Endodermal cell (in vitro differentiated cells): ENCODE data around the gene GRHL1. TPM values are rescaled to one million over a fixed set of nuclear protein-coding genes. Genes with fewer than 3 reads are reported as not detected.

ENCODE experiments used
- DNase-seq: peaks from one replicate; pipeline ENCODE4 v3.0.0-alpha.2; 2017
- H3K27ac ChIP-seq: 2 replicates; pipeline ENCODE4 v1.5.1; 2013; ENCODE audit warnings: mild to moderate bottlenecking, low read depth, low read length, moderate library complexity
- H3K27me3 ChIP-seq: 2 replicates; pipeline ENCODE4 v1.6.1; 2013; ENCODE audit warnings: mild to moderate bottlenecking, low read length, moderate library complexity; ENCODE audit not compliant: insufficient read depth, control insufficient read depth, poor library complexity, severe bottlenecking
- H3K36me3 ChIP-seq: 2 replicates; pipeline ENCODE4 v1.7.0; 2013; ENCODE audit warnings: mild to moderate bottlenecking, low read length, moderate library complexity; ENCODE audit not compliant: control insufficient read depth, insufficient read depth
- H3K4me1 ChIP-seq: one replicate; pipeline ENCODE4 v1.7.0; 2013; ENCODE audit warnings: low read length; ENCODE audit not compliant: control insufficient read depth, insufficient read depth
- H3K4me3 ChIP-seq: 2 replicates; pipeline ENCODE4 v1.5.1; 2013; ENCODE audit warnings: mild to moderate bottlenecking, low read length, moderate library complexity
- H3K9ac ChIP-seq: 2 replicates; pipeline ENCODE4 v1.6.1; 2013; ENCODE audit warnings: mild to moderate bottlenecking, low read length, moderate library complexity; ENCODE audit not compliant: poor library complexity, severe bottlenecking; ENCODE audit errors: extremely low read depth
- H3K9me3 ChIP-seq: 2 replicates; pipeline ENCODE4 v1.6.1; 2013; ENCODE audit warnings: mild to moderate bottlenecking, low read length, moderate library complexity; ENCODE audit not compliant: control insufficient read depth
- H3K27ac Mint-ChIP-seq: 2 replicates; pipeline ENCODE4 v1.8.0; 2020; ENCODE audit warnings: mixed read lengths
- H3K27me3 Mint-ChIP-seq: 2 replicates; pipeline ENCODE4 v1.8.0; 2021; ENCODE audit warnings: mild to moderate bottlenecking, mixed read lengths; ENCODE audit not compliant: insufficient read depth
- H3K36me3 Mint-ChIP-seq: 2 replicates; pipeline ENCODE4 v1.8.0; 2020; ENCODE audit warnings: low read depth, mixed read lengths
- H3K4me1 Mint-ChIP-seq: 2 replicates; pipeline ENCODE4 v1.8.0; 2020; ENCODE audit warnings: mixed read lengths
- H3K4me3 Mint-ChIP-seq: 2 replicates; pipeline ENCODE4 v1.8.0; 2020; ENCODE audit warnings: mild to moderate bottlenecking, moderate library complexity, mixed read lengths
- H3K9me3 Mint-ChIP-seq: 2 replicates; pipeline ENCODE4 v1.8.0; 2020; ENCODE audit warnings: mild to moderate bottlenecking, mixed read lengths
- CTCF ChIP-seq: fragments of 200-600 bp; sonication (generic); conservative IDR thresholded peaks from 2 replicates; pipeline ENCODE4 v1.5.0; 2021; ENCODE audit warnings: antibody characterized with exemption, mild to moderate bottlenecking
- WGBS, 2 experiments: methylation state at CpG; one replicate each; pipeline versions ENCODE4 v1.1.5 to v1.1.7; 2013; ENCODE audit warnings: missing lambda C conversion rate in 2 of 2, mixed read lengths in 1 of 2; ENCODE audit not compliant: insufficient coverage in 1 of 2, insufficient read length in 1 of 2; 5-methylcytosine and 5-hydroxymethylcytosine counted together
- total RNA-seq, 2 donors: library from RNA; stranded (reverse); fragmentation: NEBNext Ultra II Directional in 1 of 2; extraction: Animal tissue kit (Norgen Biotek cat#: 25700) in 1 of 2; gene quantifications; 2 replicates in 1 of 2; 3 replicates in 1 of 2; pipeline ENCODE4 v1.2.1, GENCODE V29; 2021

The GRHL1 gene
- total RNA-seq, 2 donors from 2014 or later: 2.7 to 2.9 TPM

DNA sequence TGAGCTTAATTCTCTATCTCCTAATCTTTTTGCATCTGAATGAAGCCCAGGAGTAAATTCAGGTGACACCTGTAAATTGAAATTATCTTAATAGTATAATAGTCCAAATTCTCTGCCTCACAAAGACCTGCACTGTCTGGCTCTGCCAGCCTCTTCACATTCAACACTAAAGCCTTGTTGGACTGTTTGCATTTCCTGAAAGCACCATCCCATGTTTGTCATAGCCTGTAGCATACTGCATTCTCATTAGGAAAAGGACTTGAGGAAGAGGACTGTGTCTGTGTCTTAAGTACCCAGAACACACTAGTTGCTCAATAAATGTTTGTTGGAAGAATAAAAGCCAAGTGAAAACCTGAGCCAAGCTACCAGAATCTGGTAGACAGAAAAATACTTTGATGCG, 42.9 kb upstream of the GRHL1 start:
- no peak for DNase-seq
- Histone ChIP-seq H3K4me1 (no peaks in the 10 kb centered on the region), H3K9ac (no peak overlapping the region), H3K4me3 (no peak overlapping the region), H3K36me3 (peaks cover 50% of the 10 kb centered on the region), H3K27me3 (no peaks in the 10 kb centered on the region), H3K27ac (no peak overlapping the region), H3K9me3 (no peaks in the 10 kb centered on the region)
- H3K27me3 Mint-ChIP-seq: no peaks in the 10 kb centered on the region
- H3K36me3 Mint-ChIP-seq: peaks cover 40% of the 10 kb centered on the region
- no peaks in the 10 kb centered on the region for H3K4me1 Mint-ChIP-seq
- no CpG with 5 or more reads among the region's 1 CpG for WGBS, 2 experiments
- no peak for TF ChIP-seq CTCF
- no peaks in the 10 kb centered on the region for H3K9me3 Mint-ChIP-seq
- no peak overlapping the region for H3K4me3 Mint-ChIP-seq
- H3K27ac Mint-ChIP-seq: no peak overlapping the region

GRCh38 chr2:9909106-9909505, 42.4 kb upstream of the GRHL1 start:
- H3K4me1 ChIP-seq: no peaks in the 10 kb centered on the region
- peaks cover 53% of the 10 kb centered on the region for H3K36me3 ChIP-seq
- Mint-ChIP-seq H3K27me3 (no peaks in the 10 kb centered on the region), H3K27ac (no peak overlapping the region), H3K4me1 (no peaks in the 10 kb centered on the region), H3K9me3 (no peaks in the 10 kb centered on the region), H3K4me3 (no peak overlapping the region), H3K36me3 (peaks cover 40% of the 10 kb centered on the region)
- H3K27ac ChIP-seq: no peak overlapping the region
- H3K9ac ChIP-seq: no peak overlapping the region
- WGBS, 2 experiments: 94 to 95% methylated on average over 2 of the region's 2 CpGs
- TF ChIP-seq CTCF: no peak
- no peaks in the 10 kb centered on the region for H3K9me3 ChIP-seq
- no peaks in the 10 kb centered on the region for H3K27me3 ChIP-seq
- no peak overlapping the region for H3K4me3 ChIP-seq
- DNase-seq: no peak

DNA sequence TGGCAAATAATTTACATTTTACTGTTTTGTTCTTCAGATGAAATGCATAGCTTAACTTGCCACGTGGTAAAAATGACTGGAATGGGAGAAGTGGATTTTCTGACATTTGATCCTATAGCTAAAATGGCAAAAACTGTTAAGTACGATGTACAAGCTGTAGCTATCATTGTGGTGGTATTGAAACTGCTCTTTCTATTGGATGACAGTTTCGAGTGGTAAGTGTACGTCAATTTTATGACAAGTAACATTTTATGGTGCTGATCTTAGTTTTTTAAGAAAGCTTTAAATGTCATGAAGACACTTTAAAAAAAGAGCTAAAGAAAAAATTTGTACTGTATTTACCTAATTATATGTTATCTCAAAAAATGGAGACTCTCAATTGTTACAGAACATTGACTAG, 40.8 kb upstream of the GRHL1 start:
- no peak overlapping the region for H3K27ac ChIP-seq
- Mint-ChIP-seq H3K9me3 (no peaks in the 10 kb centered on the region), H3K36me3 (peaks cover 47% of the 10 kb centered on the region), H3K4me3 (no peak overlapping the region), H3K27me3 (no peaks in the 10 kb centered on the region), H3K4me1 (no peaks in the 10 kb centered on the region), H3K27ac (no peak overlapping the region)
- H3K9me3 ChIP-seq: no peaks in the 10 kb centered on the region
- no peak overlapping the region for H3K9ac ChIP-seq
- H3K4me3 ChIP-seq: no peak overlapping the region
- H3K4me1 ChIP-seq: no peaks in the 10 kb centered on the region
- WGBS, 2 experiments: 82 to 83% methylated on average over 2 to 4 of the region's 4 CpGs
- H3K27me3 ChIP-seq: no peaks in the 10 kb centered on the region
- peaks cover 57% of the 10 kb centered on the region for H3K36me3 ChIP-seq
- DNase-seq: no peak
- TF ChIP-seq CTCF: no peak
